Inferior parietal cortex (tissue), 1 donor: ENCODE data around the gene DHRS7B.

ENCODE experiments used
- DNase-seq: peaks from one replicate; pipeline ENCODE4 v3.0.0-alpha.2; 2016; ENCODE audit errors: extremely low spot score

DHRS7B gene

DNA sequence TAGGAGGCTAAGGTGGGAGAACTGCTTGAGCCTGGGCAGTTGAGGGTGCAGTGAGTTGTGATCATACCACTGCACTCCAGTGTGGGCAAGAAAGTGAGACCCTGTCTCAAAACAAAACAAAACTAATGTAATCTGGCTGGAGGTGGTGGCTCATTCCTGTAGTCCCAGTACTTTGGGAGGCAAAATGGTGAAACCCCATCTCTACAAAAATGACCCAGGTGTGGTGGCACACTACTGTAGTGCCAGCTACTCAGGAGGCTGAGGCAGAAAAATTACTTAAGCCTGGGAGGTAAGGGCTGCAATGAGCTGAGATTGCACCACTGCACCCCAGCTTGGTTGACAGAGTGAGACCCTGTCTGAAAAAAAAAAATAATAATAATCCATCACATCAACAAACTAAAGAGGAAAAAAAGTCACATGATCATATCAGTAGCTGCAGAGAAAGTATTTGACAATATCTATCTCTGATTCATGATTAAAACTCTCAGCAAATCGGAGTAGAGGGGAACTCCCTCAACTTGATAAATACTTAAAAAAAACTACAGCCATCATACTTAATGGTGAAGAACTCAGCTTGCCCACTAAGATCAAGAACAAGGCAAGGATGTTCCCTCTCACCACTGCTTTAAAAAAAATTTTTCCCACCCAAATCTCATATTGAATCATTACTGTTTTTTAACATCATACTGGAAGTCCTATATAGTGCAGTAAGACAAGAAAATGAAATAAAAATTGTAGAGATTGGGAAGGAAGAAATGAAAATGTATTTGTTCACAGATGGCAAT lies 31.0 kb downstream of the DHRS7B start:
- no peak for DNase-seq

- no peak for DNase-seq
These were observed 33.6 kb downstream of the DHRS7B start for GRCh38 chr17:21160401-21160800.

- DNase-seq = peak; percentile 34
These were observed 35.0 kb downstream of the DHRS7B start for GRCh38 chr17:21161498-21162393.

- DNase-seq = no peak
These were observed 35.6 kb downstream of the DHRS7B start for GRCh38 chr17:21162394-21162775.

- no peak for DNase-seq
These were observed 36.3 kb downstream of the DHRS7B start for GRCh38 chr17:21163101-21163500.

DNA sequence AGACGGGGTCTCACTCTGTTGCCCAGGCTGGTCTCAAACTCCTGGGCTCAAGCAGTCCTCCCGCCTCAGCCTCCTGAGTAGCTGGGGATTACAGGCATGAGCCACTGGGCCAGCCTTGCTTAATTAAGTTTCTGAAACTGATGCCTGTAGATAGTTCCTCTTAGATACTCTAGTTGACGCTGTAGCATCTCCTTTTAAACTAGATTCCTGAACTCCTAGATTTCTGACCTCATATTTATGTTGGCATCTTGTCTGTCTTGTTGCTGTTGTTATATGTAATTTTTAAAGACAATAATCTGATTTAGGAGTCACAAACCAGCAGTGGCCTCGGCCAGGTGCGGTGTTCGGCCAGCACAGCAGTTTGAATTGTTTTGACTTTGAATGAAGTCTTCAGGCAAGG lies 37.5 kb downstream of the DHRS7B start:
- no peak for DNase-seq

- DNase-seq = no peak
These were observed 37.9 kb downstream of the DHRS7B start for GRCh38 chr17:21164620-21165019.

DNA sequence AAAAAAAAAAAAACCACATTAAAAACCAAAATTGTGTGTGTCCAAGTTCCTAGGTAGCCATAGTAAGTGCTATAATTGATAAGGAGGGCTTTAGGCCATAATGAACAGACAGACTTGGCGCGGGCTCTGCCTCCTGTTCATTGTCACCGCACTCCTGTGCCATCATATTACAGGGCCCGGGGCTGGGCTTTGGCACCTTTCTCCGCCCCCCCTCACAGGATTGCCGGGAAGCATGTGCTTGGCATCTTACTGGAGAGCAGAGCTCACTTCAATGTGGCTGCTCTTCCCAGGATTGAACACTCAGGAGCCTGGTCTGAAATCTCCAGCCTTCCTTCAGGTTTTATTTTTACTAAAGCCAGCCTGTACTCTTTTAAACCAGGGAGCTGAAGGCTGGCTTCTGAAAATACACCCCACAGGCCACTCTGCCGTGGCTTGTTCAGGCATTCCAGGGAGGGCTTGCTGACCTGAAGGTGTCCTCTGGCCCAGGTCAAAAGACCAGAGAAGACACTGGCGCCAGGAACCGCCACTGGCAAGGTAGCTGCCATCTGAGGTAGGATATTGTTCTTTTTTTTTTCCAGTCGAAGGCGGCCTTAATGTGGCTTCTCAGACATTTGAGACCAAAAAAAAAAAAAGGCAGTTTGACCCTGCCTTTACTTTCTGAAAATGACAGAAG lies 39.3 kb downstream of the DHRS7B start:
- DNase-seq = no peak

DNA sequence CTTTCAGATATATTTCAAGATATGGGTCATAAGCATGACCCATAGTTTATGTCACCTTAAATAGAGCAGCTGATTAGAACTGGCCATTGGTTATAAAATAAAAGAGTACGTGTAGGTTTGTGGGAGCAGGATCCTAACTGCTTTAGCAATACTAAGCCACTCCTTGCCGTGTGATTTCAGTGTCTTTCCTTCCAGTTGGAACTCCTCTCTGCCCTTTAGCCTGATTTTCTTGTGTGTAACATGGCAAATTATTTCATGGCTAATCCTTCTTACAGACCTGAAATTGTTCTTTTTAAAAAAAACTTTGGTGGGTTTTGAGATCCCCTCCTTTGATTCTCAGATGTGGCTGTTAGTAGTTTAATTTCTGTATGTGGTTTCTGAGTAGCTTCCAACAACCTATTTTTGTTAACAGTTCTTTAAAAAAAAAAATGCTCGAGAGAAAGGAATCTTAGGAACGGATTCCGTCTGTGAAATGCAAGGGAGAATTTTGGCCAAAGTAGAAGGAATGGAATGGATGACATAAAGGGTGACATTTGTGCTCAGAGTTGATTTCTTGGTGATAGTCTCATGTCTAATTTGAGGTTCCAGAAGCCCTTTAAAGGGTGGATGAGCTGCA lies 39.9 kb downstream of the DHRS7B start:
- peak; percentile 31 for DNase-seq

GRCh38 chr17:21167303-21167702 lies 40.5 kb downstream of the DHRS7B start:
- no peak for DNase-seq

- no peak for DNase-seq
These were observed 41.7 kb downstream of the DHRS7B start for GRCh38 chr17:21168555-21168865.

GRCh38 chr17:21169496-21169895 lies 42.7 kb downstream of the DHRS7B start:
- DNase-seq = no peak

GRCh38 chr17:21170809-21171208 lies 44.0 kb downstream of the DHRS7B start:
- DNase-seq = no peak

DNA sequence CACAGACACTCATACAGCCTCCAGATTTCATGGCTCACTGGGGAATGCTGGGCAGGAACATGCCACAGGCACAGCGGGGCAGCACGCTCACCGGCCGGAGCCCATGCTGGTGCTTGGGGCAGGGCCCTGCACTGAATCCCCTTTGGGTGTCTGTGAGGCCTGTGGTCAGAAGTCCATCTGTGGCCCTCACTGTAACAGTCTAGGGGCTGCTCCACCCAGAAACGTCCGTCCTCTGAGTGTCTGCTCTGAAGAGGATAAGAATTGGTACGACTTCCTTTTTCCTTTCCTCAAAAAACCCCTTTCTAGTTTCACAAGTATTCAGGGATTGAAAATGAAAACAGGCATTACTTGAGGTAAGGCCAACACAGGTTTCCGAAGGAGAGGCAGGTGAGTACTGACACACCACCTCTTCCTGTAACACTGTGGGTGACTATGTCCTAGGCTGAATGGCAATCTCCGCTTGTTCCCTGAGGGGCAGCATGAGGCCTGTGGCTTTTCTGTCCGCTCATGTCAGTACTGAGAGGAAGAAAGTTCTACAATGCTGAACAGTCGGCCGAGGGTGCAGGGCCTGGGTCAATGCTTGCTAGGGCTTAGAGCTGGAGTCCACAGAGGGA lies 44.7 kb downstream of the DHRS7B start:
- no peak for DNase-seq

GRCh38 chr17:21171970-21172510 lies 45.3 kb downstream of the DHRS7B start:
- DNase-seq = no peak

- DNase-seq = no peak
These were observed 46.1 kb downstream of the DHRS7B start for GRCh38 chr17:21172846-21173245.

GRCh38 chr17:21173543-21173942 lies 46.8 kb downstream of the DHRS7B start:
- DNase-seq = no peak

DNA sequence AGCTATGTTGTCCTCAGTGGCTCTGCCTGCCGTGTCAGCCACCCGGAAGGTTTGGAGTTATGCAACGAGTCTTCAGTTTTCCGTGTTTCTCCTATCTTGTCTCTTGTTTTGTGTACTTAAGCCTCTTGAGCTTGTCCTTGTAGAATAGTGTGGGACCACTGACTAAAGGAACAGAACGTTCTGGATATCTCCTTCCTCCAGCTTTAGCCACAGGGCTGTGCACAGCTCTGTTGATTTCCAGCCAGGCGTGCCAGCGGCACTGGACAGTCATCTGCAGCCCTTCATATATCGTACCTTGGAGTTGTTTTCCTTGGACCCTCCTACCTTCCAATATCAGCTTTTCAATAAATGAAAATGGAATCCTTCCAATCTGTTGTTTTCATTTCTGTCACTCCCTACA lies 47.4 kb downstream of the DHRS7B start:
- no peak for DNase-seq

GRCh38 chr17:21174713-21175112 lies 47.9 kb downstream of the DHRS7B start:
- DNase-seq = no peak

- DNase-seq = no peak
These were observed 50.1 kb downstream of the DHRS7B start for GRCh38 chr17:21176773-21177395.

DNA sequence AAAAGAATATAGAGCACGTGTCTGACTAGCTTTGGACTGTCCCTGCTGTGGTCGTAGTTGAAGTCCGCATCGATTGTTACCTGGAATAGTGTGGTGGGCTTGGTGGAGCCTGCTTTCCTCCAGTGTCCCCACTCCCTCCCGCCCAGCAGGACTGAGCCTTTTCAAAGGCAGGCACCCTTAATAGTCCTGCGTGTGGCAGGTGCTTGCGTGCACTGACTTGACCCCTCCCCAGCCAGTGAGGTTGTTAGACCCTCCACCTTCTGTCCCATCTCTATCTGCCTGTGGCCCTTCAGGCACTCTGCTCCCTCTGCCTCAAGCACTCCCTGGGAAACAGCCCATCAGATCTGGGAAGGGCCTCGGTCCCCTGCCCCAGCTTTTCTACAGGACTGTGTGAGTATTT lies 50.6 kb downstream of the DHRS7B start:
- no peak for DNase-seq
